Activated CD4-positive, alpha-beta memory T cell treated with anti-CD3 and anti-CD28 coated beads, Interleukin-2, amount 10 ng/mL, durations not matched to agents 7 days and 5 days (primary cell): ENCODE data around the gene KLRC1. TPM values are rescaled to one million over a fixed set of nuclear protein-coding genes. Genes with fewer than 3 reads are reported as not detected.
"Not testable (repeated sequence)": the region's sequence is repeated elsewhere in the genome, so short reads cannot be mapped to it uniquely, and the experiment has no call there.

Source experiments
- CTCF ChIA-PET: fragments of 350-600 bp; sonication (Branson Sonifier 250); formaldehyde crosslinking; loops from one replicate; lab custom pipeline; 2021; ENCODE audit warnings: antibody characterized with exemption, inconsistent platforms; lab: Charles Lee
- POLR2A ChIA-PET: fragments of 350-600 bp; sonication (Branson Sonifier 250); formaldehyde crosslinking; loops from one replicate; lab custom pipeline; 2021; ENCODE audit warnings: antibody characterized with exemption; lab: Charles Lee
- DNase-seq: peaks from one replicate; pipeline ENCODE4 v3.0.0-alpha.2; 2020
- H3K27ac Mint-ChIP-seq: one replicate; pipeline ENCODE4 v1.8.0; 2021; ENCODE audit warnings: mild to moderate bottlenecking, mixed read lengths
- H3K27me3 Mint-ChIP-seq: one replicate; pipeline ENCODE4 v1.8.0; 2021; ENCODE audit warnings: mixed read lengths
- H3K36me3 Mint-ChIP-seq: one replicate; pipeline ENCODE4 v1.8.0; 2021; ENCODE audit warnings: low read depth, mixed read lengths
- H3K4me1 Mint-ChIP-seq: one replicate; pipeline ENCODE4 v1.8.0; 2021; ENCODE audit warnings: mixed read lengths
- H3K4me3 Mint-ChIP-seq: one replicate; pipeline ENCODE4 v1.8.0; 2021; ENCODE audit warnings: mild to moderate bottlenecking, mixed read lengths
- H3K9me3 Mint-ChIP-seq: one replicate; pipeline ENCODE4 v1.8.0; 2021; ENCODE audit warnings: mixed read lengths
- total RNA-seq, 2 experiments: library from RNA; stranded (reverse); gene quantifications; one replicate each; pipeline ENCODE4 v1.2.3, GENCODE V29; 2021

The KLRC1 gene
- not detected for total RNA-seq

- ChIA-PET CTCF (no interaction called here), POLR2A (no interaction called here)
- DNase-seq: no peak
- Mint-ChIP-seq H3K36me3 (peaks cover 4% of the 10 kb centered on the region), H3K4me3 (no peak within 1 kb of the TSS), H3K27ac (no peak within 1 kb of the TSS), H3K4me1 (no peaks in the 10 kb centered on the region), H3K27me3 (peaks cover 13% of the 10 kb centered on the region), H3K9me3 (peaks cover 9% of the 10 kb centered on the region)
Measured at GRCh38 chr12:10453156-10453555, at the start of gene KLRC1. KLRC1 (minus strand) TSS chr12:10453377; CDS start chr12:10451156, 2,221 bp downstream.

GRCh38 chr12:10501030-10501429 lies 47.9 kb upstream of the KLRC1 start:
- no peak overlapping the region for H3K4me3 Mint-ChIP-seq
- CTCF ChIA-PET: no interaction called here
- H3K4me1 Mint-ChIP-seq: no peaks in the 10 kb centered on the region
- H3K27me3 Mint-ChIP-seq: peaks cover 24% of the 10 kb centered on the region
- H3K9me3 Mint-ChIP-seq: no peaks in the 10 kb centered on the region
- DNase-seq: no peak
- no peak overlapping the region for H3K27ac Mint-ChIP-seq
- POLR2A ChIA-PET: no interaction called here
- no peaks in the 10 kb centered on the region for H3K36me3 Mint-ChIP-seq

GRCh38 chr12:10498042-10498441 lies 44.9 kb upstream of the KLRC1 start:
- ChIA-PET CTCF (no interaction called here), POLR2A (no interaction called here)
- Mint-ChIP-seq H3K4me1 (no peaks in the 10 kb centered on the region), H3K9me3 (no peaks in the 10 kb centered on the region), H3K4me3 (no peak overlapping the region), H3K36me3 (no peaks in the 10 kb centered on the region), H3K27me3 (peaks cover 35% of the 10 kb centered on the region), H3K27ac (no peak overlapping the region)
- DNase-seq: no peak

- Mint-ChIP-seq H3K9me3 (no peaks in the 10 kb centered on the region), H3K36me3 (no peaks in the 10 kb centered on the region), H3K27me3 (peaks cover 34% of the 10 kb centered on the region), H3K27ac (no peak overlapping the region), H3K4me1 (no peaks in the 10 kb centered on the region), H3K4me3 (no peak overlapping the region)
- DNase-seq: no peak
- POLR2A ChIA-PET: no interaction called here
- CTCF ChIA-PET: no interaction called here
Measured at GRCh38 chr12:10497602-10498001, 44.4 kb upstream of the KLRC1 start.

- no peak for DNase-seq
- no peaks in the 10 kb centered on the region for H3K9me3 Mint-ChIP-seq
- POLR2A ChIA-PET: no interaction called here
Measured at GRCh38 chr12:10491766-10492165, 38.6 kb upstream of the KLRC1 start.

GRCh38 chr12:10487328-10487727 lies 34.2 kb upstream of the KLRC1 start:
- peaks cover 44% of the 10 kb centered on the region for H3K27me3 Mint-ChIP-seq
- POLR2A ChIA-PET, H3K4me1 Mint-ChIP-seq, H3K36me3 Mint-ChIP-seq, H3K4me3 Mint-ChIP-seq, DNase-seq, H3K9me3 Mint-ChIP-seq, CTCF ChIA-PET, H3K27ac Mint-ChIP-seq: not testable (repeated sequence)

More at GRCh38 chr12:10491766-10492165, 38.6 kb upstream of the KLRC1 start:
- H3K27ac Mint-ChIP-seq: no peak overlapping the region
- no peaks in the 10 kb centered on the region for H3K36me3 Mint-ChIP-seq
- H3K4me3 Mint-ChIP-seq: no peak overlapping the region
- CTCF ChIA-PET: no interaction called here
- H3K4me1 Mint-ChIP-seq: no peaks in the 10 kb centered on the region
- peaks cover 30% of the 10 kb centered on the region for H3K27me3 Mint-ChIP-seq

- H3K36me3 Mint-ChIP-seq, H3K9me3 Mint-ChIP-seq, CTCF ChIA-PET, DNase-seq, H3K4me1 Mint-ChIP-seq, H3K4me3 Mint-ChIP-seq, POLR2A ChIA-PET, H3K27ac Mint-ChIP-seq: not testable (repeated sequence)
- H3K27me3 Mint-ChIP-seq: peaks cover 36% of the 10 kb centered on the region
Measured at GRCh38 chr12:10481901-10482300, 28.7 kb upstream of the KLRC1 start.

GRCh38 chr12:10472808-10473207 lies 19.6 kb upstream of the KLRC1 start:
- H3K27me3 Mint-ChIP-seq, DNase-seq, H3K27ac Mint-ChIP-seq, H3K9me3 Mint-ChIP-seq, H3K36me3 Mint-ChIP-seq, H3K4me1 Mint-ChIP-seq, POLR2A ChIA-PET, CTCF ChIA-PET, H3K4me3 Mint-ChIP-seq: not testable (repeated sequence)

GRCh38 chr12:10469701-10470100 lies 16.5 kb upstream of the KLRC1 start:
- Mint-ChIP-seq H3K36me3 (no peaks in the 10 kb centered on the region), H3K4me1 (no peaks in the 10 kb centered on the region), H3K4me3 (no peak overlapping the region), H3K9me3 (no peaks in the 10 kb centered on the region), H3K27ac (no peak overlapping the region), H3K27me3 (peaks cover 8% of the 10 kb centered on the region)
- ChIA-PET CTCF (no interaction called here), POLR2A (no interaction called here)
- DNase-seq: no peak

GRCh38 chr12:10466311-10466710 lies 13.1 kb upstream of the KLRC1 start:
- no peaks in the 10 kb centered on the region for H3K4me1 Mint-ChIP-seq
- ChIA-PET CTCF (no interaction called here), POLR2A (no interaction called here)
- H3K36me3 Mint-ChIP-seq: no peaks in the 10 kb centered on the region
- H3K27ac Mint-ChIP-seq: no peak overlapping the region
- H3K27me3 Mint-ChIP-seq: peaks cover 24% of the 10 kb centered on the region
- H3K4me3 Mint-ChIP-seq: no peak overlapping the region
- DNase-seq: no peak
- peaks cover 4% of the 10 kb centered on the region for H3K9me3 Mint-ChIP-seq

GRCh38 chr12:10457760-10458159 lies 4.6 kb upstream of the KLRC1 start:
- ChIA-PET POLR2A (no interaction called here), CTCF (no interaction called here)
- Mint-ChIP-seq H3K27me3 (peaks cover 30% of the 10 kb centered on the region), H3K4me3 (no peak overlapping the region), H3K36me3 (peaks cover 4% of the 10 kb centered on the region), H3K27ac (no peak overlapping the region), H3K4me1 (no peaks in the 10 kb centered on the region), H3K9me3 (peaks cover 9% of the 10 kb centered on the region)
- no peak for DNase-seq

GRCh38 chr12:10456856-10457255 lies 3.7 kb upstream of the KLRC1 start:
- Mint-ChIP-seq H3K36me3 (peaks cover 4% of the 10 kb centered on the region), H3K4me3 (no peak overlapping the region), H3K9me3 (peaks cover 9% of the 10 kb centered on the region), H3K4me1 (no peaks in the 10 kb centered on the region), H3K27ac (no peak overlapping the region), H3K27me3 (peaks cover 25% of the 10 kb centered on the region)
- DNase-seq: no peak
- ChIA-PET POLR2A (no interaction called here), CTCF (no interaction called here)

GRCh38 chr12:10455766-10456165 lies 2.6 kb upstream of the KLRC1 start:
- DNase-seq: no peak
- ChIA-PET POLR2A (no interaction called here), CTCF (no interaction called here)
- H3K4me1 Mint-ChIP-seq: no peaks in the 10 kb centered on the region
- peaks cover 4% of the 10 kb centered on the region for H3K36me3 Mint-ChIP-seq
- peaks cover 23% of the 10 kb centered on the region for H3K27me3 Mint-ChIP-seq
- H3K4me3 Mint-ChIP-seq: no peak overlapping the region
- H3K9me3 Mint-ChIP-seq: peaks cover 9% of the 10 kb centered on the region
- H3K27ac Mint-ChIP-seq: no peak overlapping the region

- H3K9me3 Mint-ChIP-seq: peaks cover 9% of the 10 kb centered on the region
- ChIA-PET CTCF (no interaction called here), POLR2A (no interaction called here)
- peaks cover 4% of the 10 kb centered on the region for H3K36me3 Mint-ChIP-seq
- DNase-seq: no peak
- H3K4me1 Mint-ChIP-seq: no peaks in the 10 kb centered on the region
- H3K27ac Mint-ChIP-seq: no peak overlapping the region
- H3K27me3 Mint-ChIP-seq: peaks cover 19% of the 10 kb centered on the region
- no peak overlapping the region for H3K4me3 Mint-ChIP-seq
Measured at GRCh38 chr12:10454531-10454930, 1.4 kb upstream of the KLRC1 start.
